Measurements from ENCODE around the gene KRT33B. TPM values are rescaled to one million over a fixed set of nuclear protein-coding genes. Genes with fewer than 3 reads are reported as not detected.
"Not testable (repeated sequence)": the region's sequence is repeated elsewhere in the genome, so short reads cannot be mapped to it uniquely, and the experiment has no call there.

KRT33B gene
- not detected in 2 replicates for total RNA-seq

GRCh38 chr17:41369713-41370112 lies at the start of gene KRT33B:
TSS of gene KRT33B (minus strand) at chr17:41369813. CDS start at chr17:41369750, 63 bp downstream.
- DNase-seq (ENCODE audit: low read depth) = no peak

GRCh38 chr17:41418116-41418860 lies 48.7 kb upstream of the KRT33B start:
- DNase-seq (ENCODE audit: low read depth) = no peak

GRCh38 chr17:41417576-41418015 lies 48.0 kb upstream of the KRT33B start:
- no peak for DNase-seq (ENCODE audit: low read depth)

GRCh38 chr17:41417127-41417526 lies 47.5 kb upstream of the KRT33B start:
- no peak for DNase-seq (ENCODE audit: low read depth)

GRCh38 chr17:41416479-41416878 lies 46.9 kb upstream of the KRT33B start:
- peak; percentile 69 for DNase-seq (ENCODE audit: low read depth)

GRCh38 chr17:41415833-41416335 lies 46.3 kb upstream of the KRT33B start:
- peak; percentile 92 for DNase-seq (ENCODE audit: low read depth)

GRCh38 chr17:41415411-41415810 lies 45.8 kb upstream of the KRT33B start:
- no peak for DNase-seq (ENCODE audit: low read depth)

- peak; percentile 69 for DNase-seq (ENCODE audit: low read depth)
Measured at GRCh38 chr17:41413982-41414381, 44.4 kb upstream of the KRT33B start.

- DNase-seq (ENCODE audit: low read depth) = peak; percentile 65
Measured at GRCh38 chr17:41413353-41413957, 43.8 kb upstream of the KRT33B start.

GRCh38 chr17:41411072-41411840 lies 41.6 kb upstream of the KRT33B start:
- DNase-seq (ENCODE audit: low read depth) = no peak

GRCh38 chr17:41407226-41407625 lies 37.6 kb upstream of the KRT33B start:
- DNase-seq (ENCODE audit: low read depth) = no peak

- DNase-seq (ENCODE audit: low read depth) = peak; percentile 58
Measured at GRCh38 chr17:41406205-41406604, 36.6 kb upstream of the KRT33B start.

GRCh38 chr17:41404024-41404671 lies 34.5 kb upstream of the KRT33B start:
- DNase-seq (ENCODE audit: low read depth) = peak; percentile 100

GRCh38 chr17:41403404-41404023 lies 33.9 kb upstream of the KRT33B start:
- DNase-seq (ENCODE audit: low read depth) = no peak

GRCh38 chr17:41402161-41402560 lies 32.5 kb upstream of the KRT33B start:
- DNase-seq (ENCODE audit: low read depth) = peak; percentile 63

- DNase-seq (ENCODE audit: low read depth) = no peak
Measured at GRCh38 chr17:41396996-41397660, 27.5 kb upstream of the KRT33B start, which contains the start of gene KRT31. TSS of gene KRT31 (minus strand) at chr17:41397608. CDS start at chr17:41397539, 69 bp downstream.

GRCh38 chr17:41396340-41396739 lies 26.7 kb upstream of the KRT33B start:
- no peak for DNase-seq (ENCODE audit: low read depth)

- DNase-seq (ENCODE audit: low read depth) = no peak
Measured at GRCh38 chr17:41395611-41396010, 26.0 kb upstream of the KRT33B start.

- not testable (repeated sequence) for DNase-seq (ENCODE audit: low read depth)
Measured at GRCh38 chr17:41395044-41395443, 25.4 kb upstream of the KRT33B start.

GRCh38 chr17:41394254-41394996 lies 24.8 kb upstream of the KRT33B start:
- DNase-seq (ENCODE audit: low read depth) = peak; percentile 25

Data from renal cortical epithelial cell (primary cell).